Eye (tissue), 1 donor: Measurements from ENCODE around the gene ELMO3.

ENCODE experiments used
- DNase-seq: peaks from one replicate; pipeline ENCODE4 v3.0.0-alpha.2; 2015

Gene ELMO3

DNA sequence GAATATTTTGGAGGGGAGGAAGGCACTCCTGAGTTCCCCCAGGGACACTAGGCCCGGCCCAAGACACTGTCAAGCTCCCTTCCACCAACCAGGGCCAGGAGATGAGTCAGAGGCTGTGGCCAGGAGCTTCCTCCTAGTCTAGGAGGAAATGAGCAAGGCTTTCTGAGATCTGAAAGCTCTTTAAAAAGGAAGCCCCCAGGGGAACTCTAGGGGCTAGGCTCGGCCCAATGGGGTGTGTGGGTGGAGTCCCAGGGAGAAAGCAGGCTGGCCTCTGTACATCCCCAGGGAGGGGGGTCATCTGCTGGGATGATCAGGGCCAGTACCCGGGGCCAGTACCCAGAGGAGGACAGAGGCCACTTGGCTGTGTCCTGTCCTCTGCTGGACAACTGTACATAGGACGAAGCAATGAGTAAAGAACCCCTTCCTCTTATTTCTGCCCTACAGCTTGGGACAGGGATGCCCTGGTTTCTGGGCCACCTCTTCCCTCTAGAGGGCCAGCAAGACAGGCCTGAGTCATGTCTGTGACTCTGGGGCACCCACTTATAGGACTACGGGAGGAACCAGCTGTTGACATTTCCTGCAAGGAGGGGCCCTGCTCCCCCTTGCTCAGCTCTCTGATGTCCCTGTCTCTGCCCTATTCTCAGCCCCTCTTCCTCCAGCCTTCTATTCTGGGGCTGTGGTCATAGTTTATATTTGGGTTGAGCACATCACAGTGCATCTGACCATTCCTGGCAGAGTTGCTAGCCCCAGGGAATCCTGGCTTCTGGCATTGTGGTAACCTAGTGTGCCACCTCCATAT lies 45.7 kb downstream of the ELMO3 start:
- DNase-seq: no peak

- DNase-seq: no peak
Measured at GRCh38 chr16:67245186-67245585, 46.3 kb downstream of the ELMO3 start.

- DNase-seq: no peak
Measured at GRCh38 chr16:67245674-67246080, 46.7 kb downstream of the ELMO3 start.

GRCh38 chr16:67246081-67246755 lies 47.3 kb downstream of the ELMO3 start:
- DNase-seq: peak; percentile 94

DNA sequence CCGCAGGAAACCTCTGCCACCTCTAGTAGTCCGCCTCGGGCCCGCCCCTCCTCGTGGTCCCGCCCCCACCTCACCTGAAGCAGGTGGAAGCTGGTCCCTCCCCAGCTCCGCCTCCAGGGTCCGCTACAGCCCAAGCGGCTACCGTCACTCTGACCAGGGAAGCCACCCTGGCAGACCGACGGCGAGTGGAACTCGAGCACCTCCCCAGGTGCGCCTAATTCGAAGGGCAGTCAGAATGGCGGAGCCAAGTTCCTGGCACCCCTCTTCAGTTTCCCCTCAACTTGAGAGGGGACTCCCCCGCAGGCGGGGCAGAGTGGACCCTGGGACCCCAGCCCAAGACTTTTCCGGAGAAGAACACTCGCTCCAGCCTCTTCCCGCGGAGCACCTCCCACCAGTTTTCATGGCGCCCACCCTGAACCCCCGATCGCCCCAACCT lies 47.8 kb downstream of the ELMO3 start:
- DNase-seq: peak; percentile 62

DNA sequence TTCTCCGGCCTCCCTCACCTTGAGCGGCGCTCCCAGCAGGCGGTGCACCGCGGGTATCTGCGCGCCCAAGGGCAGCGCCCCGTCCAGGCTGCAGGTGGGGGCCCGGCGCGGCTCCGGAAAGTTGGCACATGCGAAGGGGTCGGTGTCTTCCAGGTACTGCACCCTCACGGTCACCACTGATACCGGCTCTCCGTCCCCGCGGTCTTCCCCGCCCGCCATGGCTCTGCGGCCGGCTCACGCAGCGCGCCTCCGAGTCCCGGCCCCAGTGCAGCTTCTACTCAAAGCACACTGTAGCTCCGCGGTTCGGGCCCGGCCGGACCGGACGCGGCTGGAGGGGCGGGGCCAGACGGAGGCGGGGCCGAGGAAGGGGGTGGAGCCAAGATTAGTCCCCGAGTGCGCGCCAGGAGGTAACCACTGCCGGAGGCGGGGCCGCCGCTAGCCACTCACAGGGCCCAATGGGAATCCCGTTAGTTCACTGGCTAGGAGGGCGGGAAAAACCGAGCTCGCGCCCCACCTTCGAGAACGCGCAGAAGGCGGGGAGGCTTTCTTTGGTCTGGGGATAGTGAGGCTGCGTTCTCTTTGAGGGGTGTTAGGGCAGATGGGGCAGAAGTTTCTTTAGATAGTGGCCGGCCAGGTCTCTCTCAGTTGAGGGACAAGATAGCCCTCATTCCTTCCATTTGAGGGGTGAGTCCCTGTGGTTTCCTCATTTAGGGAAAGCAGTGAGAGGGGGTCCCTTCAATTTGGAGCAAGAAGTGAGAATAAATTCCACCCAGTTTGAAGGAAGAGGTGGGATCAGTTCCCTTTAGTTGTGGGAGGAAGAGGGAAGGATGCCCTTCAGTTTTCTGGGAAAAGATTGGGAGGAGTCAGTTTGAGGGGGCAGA lies 48.5 kb downstream of the ELMO3 start, which contains the start of gene FHOD1:
TSS of gene FHOD1 (minus strand) at position 290 of the 881 bp plus-strand sequence. CDS start at position 219, 71 bp downstream.
- DNase-seq: peak; percentile 97

DNA sequence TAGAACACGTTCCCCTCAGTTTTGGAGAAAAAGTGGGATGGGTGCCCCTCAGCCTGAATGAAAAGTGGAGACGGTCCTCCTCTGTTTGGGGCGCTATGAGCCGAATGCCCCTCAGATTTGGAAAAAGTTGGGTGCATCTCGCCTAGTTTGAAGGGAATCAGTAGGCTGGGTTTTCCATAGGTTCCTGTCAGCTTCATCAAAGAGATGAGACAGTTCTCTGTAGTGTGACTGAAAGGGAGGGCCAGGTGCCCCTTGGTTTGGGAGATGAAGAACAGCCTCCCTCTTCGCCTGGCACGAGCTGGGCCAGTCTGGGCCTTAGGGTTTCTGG lies 49.1 kb downstream of the ELMO3 start:
- DNase-seq: no peak

GRCh38 chr16:67248401-67249177 lies 49.7 kb downstream of the ELMO3 start, which contains the start of gene SLC9A5:
SLC9A5 (plus strand) TSS chr16:67248979; CDS start chr16:67249015, 36 bp downstream.
- DNase-seq: peak; percentile 59

DNA sequence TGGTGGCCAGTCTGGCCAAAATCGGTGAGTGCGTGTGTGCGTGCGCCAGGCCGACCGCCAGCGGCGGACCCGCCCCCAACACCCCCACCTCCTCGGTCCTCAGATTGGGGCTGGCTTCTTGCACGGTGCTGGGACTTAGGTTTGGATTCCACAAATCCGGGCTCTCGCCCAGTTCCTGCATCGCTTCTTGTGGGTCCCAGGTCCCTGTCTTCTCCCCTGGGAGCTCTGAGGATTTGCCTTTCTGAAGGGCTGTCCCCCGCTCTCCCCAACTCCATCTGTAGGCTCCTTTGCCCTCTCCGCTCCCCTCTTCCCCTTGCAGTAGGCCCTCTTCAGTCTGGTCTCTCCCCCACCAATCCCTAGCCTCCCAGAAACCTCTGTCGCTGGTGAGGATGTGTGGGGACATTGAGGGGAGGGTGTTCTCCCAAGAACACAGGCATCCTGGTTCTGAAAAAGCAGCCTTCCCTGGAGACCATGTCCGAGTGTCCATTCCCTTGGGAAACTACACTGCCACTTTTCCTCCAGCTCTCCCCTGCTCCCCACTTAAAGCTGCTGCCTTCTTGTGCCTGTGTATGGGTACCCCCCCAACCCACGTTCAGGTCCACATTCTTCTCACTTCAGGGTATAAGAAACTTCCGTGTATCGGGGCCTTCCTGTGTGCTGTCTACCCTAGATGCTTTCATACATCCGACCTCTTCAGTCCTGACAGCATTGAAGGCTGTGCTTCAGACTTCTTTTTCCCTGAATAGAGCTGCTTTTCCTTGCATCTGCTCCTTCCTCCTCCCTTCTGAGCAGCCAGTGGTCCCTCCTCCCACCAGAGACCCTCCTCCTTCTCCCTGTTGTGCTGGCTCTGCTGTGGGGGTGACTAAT lies 50.5 kb downstream of the ELMO3 start:
- peak; percentile 51 for DNase-seq

DNA sequence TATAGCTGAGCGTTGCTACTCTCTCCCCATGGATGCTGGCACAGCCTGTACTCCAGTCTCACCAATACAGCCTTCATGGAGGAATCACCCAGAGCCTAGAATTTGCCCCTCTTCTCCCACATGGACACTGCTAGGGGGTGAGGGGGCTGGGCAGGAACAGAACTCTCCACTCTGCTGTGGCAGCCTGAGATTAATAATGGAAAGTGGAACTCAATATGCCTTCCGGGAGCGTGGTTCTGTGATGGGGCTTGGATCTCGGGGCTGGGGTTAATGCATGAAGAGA lies 51.1 kb downstream of the ELMO3 start:
- no peak for DNase-seq

DNA sequence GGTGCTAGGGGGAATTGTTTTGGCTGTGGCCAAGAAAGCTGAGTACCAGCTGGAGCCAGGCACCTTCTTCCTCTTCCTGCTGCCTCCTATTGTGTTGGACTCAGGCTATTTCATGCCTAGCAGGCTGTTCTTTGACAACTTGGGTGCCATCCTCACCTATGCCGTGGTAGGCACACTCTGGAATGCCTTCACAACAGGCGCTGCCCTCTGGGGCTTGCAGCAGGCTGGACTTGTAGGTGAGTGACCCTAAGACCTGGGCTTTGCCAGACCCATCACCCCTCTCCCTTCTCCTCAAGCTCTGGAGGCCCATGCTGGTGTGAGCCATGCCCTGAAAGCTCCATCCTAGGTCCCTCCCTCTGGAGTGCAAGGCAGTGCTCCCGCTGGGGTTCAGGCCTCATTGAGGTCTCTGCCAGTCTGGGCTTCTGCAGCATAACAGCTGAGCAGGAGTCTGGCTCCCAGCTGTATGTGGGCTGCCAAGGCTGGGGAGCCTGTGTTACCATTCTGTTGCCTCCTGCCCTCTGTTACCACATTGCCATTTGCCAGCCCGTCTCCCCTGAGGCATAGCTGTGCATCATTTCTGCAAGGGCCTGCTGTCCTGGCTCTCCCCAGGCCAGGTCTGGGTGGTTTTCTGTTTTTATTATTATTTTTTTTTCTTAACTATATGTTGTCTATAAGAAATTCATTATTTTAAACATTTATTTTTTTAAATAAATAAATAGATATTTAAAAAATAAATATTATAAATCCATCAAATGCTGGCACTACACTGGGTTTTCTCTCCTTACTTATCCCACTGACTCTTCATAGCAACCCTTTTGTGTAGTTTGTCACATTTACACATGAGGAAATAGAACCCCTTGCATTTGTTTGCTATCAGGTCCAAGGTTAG lies 53.9 kb downstream of the ELMO3 start:
- no peak for DNase-seq
